Suprapubic skin (tissue), 4 donors: ENCODE data around the gene NT5M. TPM values are rescaled to one million over a fixed set of nuclear protein-coding genes. Genes with fewer than 3 reads are reported as not detected.

Experiments used
- DNase-seq, 2 donors: peaks; one replicate each; pipeline ENCODE4 v3.0.0-alpha.2; 2019; ENCODE audit warnings: low spot score in 2 of 2
- H3K27ac ChIP-seq: fragments of 200-600 bp; sonication (generic); one replicate; pipeline ENCODE4 v1.5.1; 2019
- H3K27me3 ChIP-seq: fragments of 200-600 bp; sonication (generic); one replicate; pipeline ENCODE4 v1.5.1; 2019
- H3K36me3 ChIP-seq: fragments of 200-600 bp; sonication (generic); one replicate; pipeline ENCODE4 v1.5.1; 2019
- H3K4me1 ChIP-seq: fragments of 200-600 bp; sonication (generic); one replicate; pipeline ENCODE4 v1.5.1; 2019
- H3K4me3 ChIP-seq: fragments of 200-600 bp; sonication (generic); one replicate; pipeline ENCODE4 v1.5.1; 2019; ENCODE audit warnings: mild to moderate bottlenecking
- H3K9me3 ChIP-seq: fragments of 200-600 bp; sonication (generic); one replicate; pipeline ENCODE4 v1.5.1; 2019
- EP300 ChIP-seq: sonication (generic); formaldehyde crosslinking; IDR thresholded peaks from one replicate; pipeline ENCODE4 v1.6.1; 2017; ENCODE audit warnings: antibody characterized with exemption
- POLR2A ChIP-seq, 2 donors: fragments of 450-650 bp; IDR thresholded peaks; one replicate each; pipeline ENCODE4 v1.6.1; 2017; ENCODE audit warnings: antibody characterized with exemption in 2 of 2, mild to moderate bottlenecking in 2 of 2, moderate library complexity in 2 of 2
- POLR2AphosphoS5 ChIP-seq, 3 donors: sonication (generic); formaldehyde crosslinking; IDR thresholded peaks; one replicate each; pipeline ENCODE4 v1.6.1; 2017; ENCODE audit warnings: antibody characterized with exemption in 3 of 3
- WGBS: methylation state at CpG from one replicate; pipeline ENCODE4 v1.1.5; 2018; 5-methylcytosine and 5-hydroxymethylcytosine counted together
- total RNA-seq, 4 donors: library from RNA; depleted of rRNA; stranded (reverse); fragments of >200 nt; gene quantifications; one replicate each; pipeline ENCODE4 v1.1.0, GENCODE V29; 2016
- TF ChIP-seq, protein P1 (sequence below), 2 donors: fragments of 200-600 bp in 1 of 2; fragments of 450-650 bp in 1 of 2; sonication (generic) in 1 of 2; IDR thresholded peaks; one replicate each; pipeline ENCODE4 v1.5.1; 2016 to 2019; ENCODE audit warnings: antibody characterized with exemption in 2 of 2, mild to moderate bottlenecking in 1 of 2, moderate library complexity in 1 of 2

The NT5M gene
- total RNA-seq, 4 donors from 2014 or later: 1.2 to 4.6 (median 1.9) TPM

DNA sequence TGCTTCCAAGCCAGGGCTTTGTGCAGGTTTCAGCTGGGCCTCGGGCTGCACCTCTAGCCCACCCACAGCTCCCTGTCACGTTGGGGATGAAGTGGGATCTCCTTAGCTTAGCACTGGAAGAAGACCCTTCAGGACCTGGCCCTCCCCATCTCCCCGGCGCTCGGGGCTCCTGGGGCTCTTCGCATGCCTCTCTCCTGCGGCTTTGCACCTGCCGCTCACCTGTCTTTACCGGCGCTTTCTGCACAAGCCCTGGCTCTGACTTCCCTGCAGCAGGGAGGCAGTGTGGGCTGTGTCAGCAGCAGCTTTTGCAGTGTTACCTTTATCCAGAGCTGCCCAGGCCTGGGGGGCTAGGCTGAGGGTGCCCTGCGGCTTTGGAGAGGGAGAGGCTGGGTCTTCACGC is 52.3 kb downstream of the NT5M start:
- Histone ChIP-seq H3K27ac (no peak overlapping the region), H3K27me3 (no peaks in the 10 kb centered on the region), H3K4me1 (peaks cover 11% of the 10 kb centered on the region), H3K9me3 (no peaks in the 10 kb centered on the region), H3K4me3 (no peak overlapping the region), H3K36me3 (no peaks in the 10 kb centered on the region)
- TF ChIP-seq POLR2AphosphoS5 (IDR thresholded peaks at IDR 0.05): no peak
- no peak for TF ChIP-seq EP300
- TF ChIP-seq, protein P1, sequence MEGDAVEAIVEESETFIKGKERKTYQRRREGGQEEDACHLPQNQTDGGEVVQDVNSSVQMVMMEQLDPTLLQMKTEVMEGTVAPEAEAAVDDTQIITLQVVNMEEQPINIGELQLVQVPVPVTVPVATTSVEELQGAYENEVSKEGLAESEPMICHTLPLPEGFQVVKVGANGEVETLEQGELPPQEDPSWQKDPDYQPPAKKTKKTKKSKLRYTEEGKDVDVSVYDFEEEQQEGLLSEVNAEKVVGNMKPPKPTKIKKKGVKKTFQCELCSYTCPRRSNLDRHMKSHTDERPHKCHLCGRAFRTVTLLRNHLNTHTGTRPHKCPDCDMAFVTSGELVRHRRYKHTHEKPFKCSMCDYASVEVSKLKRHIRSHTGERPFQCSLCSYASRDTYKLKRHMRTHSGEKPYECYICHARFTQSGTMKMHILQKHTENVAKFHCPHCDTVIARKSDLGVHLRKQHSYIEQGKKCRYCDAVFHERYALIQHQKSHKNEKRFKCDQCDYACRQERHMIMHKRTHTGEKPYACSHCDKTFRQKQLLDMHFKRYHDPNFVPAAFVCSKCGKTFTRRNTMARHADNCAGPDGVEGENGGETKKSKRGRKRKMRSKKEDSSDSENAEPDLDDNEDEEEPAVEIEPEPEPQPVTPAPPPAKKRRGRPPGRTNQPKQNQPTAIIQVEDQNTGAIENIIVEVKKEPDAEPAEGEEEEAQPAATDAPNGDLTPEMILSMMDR (IDR thresholded peaks at IDR 0.05): no peak
- TF ChIP-seq POLR2A (IDR thresholded peaks at IDR 0.05): no peak
- 64% methylated on average over 12 of the region's 12 CpGs for WGBS
- DNase-seq: peak in 1 of 2 donors; percentile 65

DNA sequence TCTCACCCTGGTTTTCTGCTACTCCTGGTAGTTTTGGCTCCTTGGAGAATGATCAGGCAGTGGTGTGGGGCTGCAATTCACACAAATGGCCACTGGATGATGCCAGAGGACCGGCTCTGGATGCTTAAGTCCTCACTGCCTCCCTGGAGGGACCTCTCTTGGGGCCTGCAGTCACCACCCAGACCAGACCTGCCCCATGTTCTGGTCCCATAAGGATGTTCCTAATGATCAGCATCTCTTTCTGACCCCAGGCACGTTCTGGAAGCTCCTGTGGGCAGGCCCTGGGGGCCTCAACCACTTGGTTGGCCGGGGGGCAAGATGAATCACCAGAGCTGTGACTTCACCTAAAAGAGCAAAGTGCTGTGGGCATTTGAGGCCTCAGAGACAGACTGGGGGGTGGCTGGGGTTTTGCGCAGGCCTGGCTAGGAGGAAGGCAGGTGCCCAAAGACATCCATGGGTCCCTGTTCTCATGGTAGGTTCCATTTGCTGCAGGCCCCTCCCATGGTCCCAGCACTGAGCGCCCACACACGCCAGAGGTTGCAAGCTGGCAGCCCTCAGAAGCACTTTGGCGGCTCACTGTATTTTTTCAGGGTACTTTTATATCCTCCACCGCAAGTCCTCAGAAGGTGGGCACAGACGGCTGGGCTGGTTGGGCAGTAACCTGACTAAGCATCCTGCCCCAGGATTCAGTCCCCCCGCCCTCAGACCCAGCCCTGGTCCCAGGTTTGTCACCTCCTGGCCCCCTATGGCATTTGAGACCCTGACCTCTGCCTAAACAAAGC is 53.2 kb downstream of the NT5M start:
- WGBS: 68% methylated on average over 7 of the region's 10 CpGs
- no peak overlapping the region for H3K4me3 ChIP-seq
- H3K4me1 ChIP-seq: peaks cover 11% of the 10 kb centered on the region
- no peaks in the 10 kb centered on the region for H3K27me3 ChIP-seq
- TF ChIP-seq POLR2A (IDR thresholded peaks at IDR 0.05): no peak
- TF ChIP-seq, protein P1 (IDR thresholded peaks at IDR 0.05): peak; percentile 99 to 100
- no peaks in the 10 kb centered on the region for H3K9me3 ChIP-seq
- H3K36me3 ChIP-seq: no peaks in the 10 kb centered on the region
- H3K27ac ChIP-seq: no peak overlapping the region
- peak; percentile 87 to 89 for DNase-seq

DNA sequence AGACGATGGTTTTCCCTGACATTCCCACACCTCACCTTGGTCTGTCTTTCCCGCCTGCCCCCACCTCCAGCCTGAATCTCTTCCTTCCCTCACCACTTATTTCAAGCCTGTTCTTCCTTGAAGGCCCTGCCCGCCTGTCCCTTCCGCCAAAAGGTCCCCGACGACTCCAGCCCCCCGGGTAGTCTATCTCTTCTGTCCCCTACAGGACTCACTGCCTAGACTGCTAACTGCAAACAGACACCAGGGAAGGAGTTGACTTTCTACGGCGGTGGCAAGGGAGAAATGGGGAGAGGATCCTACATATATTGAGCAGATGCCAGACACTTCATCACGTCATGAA is 53.7 kb downstream of the NT5M start:
- no peaks in the 10 kb centered on the region for H3K36me3 ChIP-seq
- 91% methylated on average over 10 of the region's 10 CpGs for WGBS
- H3K27me3 ChIP-seq: no peaks in the 10 kb centered on the region
- no peak overlapping the region for H3K4me3 ChIP-seq
- TF ChIP-seq, protein P1 (IDR thresholded peaks at IDR 0.05): no peak
- TF ChIP-seq POLR2A (IDR thresholded peaks at IDR 0.05) (no peak), EP300 (no peak), POLR2AphosphoS5 (IDR thresholded peaks at IDR 0.05) (no peak)
- H3K9me3 ChIP-seq: no peaks in the 10 kb centered on the region
- DNase-seq: peak in 1 of 2 donors; percentile 55
- peaks cover 11% of the 10 kb centered on the region for H3K4me1 ChIP-seq
- no peak overlapping the region for H3K27ac ChIP-seq

DNA sequence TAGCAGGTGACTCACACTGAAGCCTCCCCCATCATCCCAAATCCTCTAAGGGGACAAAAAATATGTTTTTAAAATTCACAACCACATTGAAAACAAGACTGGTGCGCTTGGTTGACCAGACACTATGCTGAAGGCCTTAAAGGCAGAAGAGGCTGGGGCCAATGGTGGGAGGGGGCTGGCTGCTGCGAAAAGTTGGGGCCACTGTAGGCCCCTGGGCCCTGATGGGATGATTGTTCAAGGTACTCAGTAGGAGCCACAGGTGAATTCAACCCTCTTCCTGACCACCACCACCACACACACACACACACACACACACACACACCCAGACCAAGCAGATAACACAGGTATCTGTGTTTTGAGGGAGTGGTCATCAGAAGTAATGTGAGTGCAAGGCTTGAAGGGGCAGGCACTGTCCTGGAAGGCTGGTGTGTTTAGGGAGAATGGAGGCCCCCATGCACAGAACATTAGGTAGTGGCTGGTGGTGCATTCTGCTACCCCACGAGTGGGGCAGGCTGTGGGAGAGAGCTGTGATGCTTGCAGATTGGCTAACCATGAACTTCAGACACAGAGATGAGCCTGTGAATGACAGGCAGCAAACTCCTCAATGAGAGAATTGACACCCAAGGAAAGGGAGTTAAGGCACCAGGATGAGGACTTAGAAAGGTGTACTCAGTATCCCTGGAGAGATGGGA is 55.0 kb downstream of the NT5M start:
- Histone ChIP-seq H3K36me3 (no peaks in the 10 kb centered on the region), H3K4me3 (no peak overlapping the region), H3K27ac (no peak overlapping the region), H3K4me1 (peaks cover 18% of the 10 kb centered on the region), H3K27me3 (no peaks in the 10 kb centered on the region), H3K9me3 (no peaks in the 10 kb centered on the region)
- no peak for TF ChIP-seq POLR2AphosphoS5 (IDR thresholded peaks at IDR 0.05)
- TF ChIP-seq POLR2A (IDR thresholded peaks at IDR 0.05): no peak
- TF ChIP-seq EP300: no peak
- TF ChIP-seq, protein P1 (IDR thresholded peaks at IDR 0.05): no peak
- DNase-seq: peak; percentile 29 to 31
- 70% methylated on average over 3 of the region's 3 CpGs for WGBS

DNA sequence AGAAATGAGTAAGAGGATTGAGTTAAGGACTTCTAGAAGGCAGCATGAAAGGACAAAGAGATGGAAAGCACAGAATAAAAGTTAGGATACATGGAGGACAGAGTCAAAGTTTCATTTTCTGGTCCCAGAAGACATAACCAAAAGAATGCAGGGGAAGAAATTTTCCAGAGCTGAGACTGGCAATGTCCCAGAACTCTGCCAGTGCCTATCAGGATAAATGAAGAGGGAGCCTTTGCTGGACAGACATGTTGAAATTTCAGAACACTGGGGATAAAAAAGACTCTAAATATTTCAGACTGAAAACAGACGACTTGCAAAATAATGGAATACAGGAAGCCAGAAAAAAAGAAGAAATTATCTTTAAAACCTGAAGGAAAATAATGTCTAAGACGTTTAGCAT is 55.7 kb downstream of the NT5M start:
- H3K27ac ChIP-seq: no peak overlapping the region
- WGBS: 56% methylated on average over 2 of the region's 2 CpGs
- peaks cover 18% of the 10 kb centered on the region for H3K4me1 ChIP-seq
- TF ChIP-seq EP300: no peak
- H3K27me3 ChIP-seq: no peaks in the 10 kb centered on the region
- DNase-seq: peak; percentile 9 to 43
- H3K36me3 ChIP-seq: no peaks in the 10 kb centered on the region
- H3K9me3 ChIP-seq: no peaks in the 10 kb centered on the region
- H3K4me3 ChIP-seq: no peak overlapping the region
